Effector memory CD8-positive, alpha-beta T cell (primary cell): ENCODE measurements around the gene KCNE1.

Experiments used
- ATAC-seq: fragments of 150-1000 bp; cut with Tn5 transposase; replicated peaks from 2 replicates; pipeline ENCODE4 v1.10.0; 2021; ENCODE audit warnings: mild to moderate bottlenecking, moderate library complexity
- DNase-seq, 3 experiments: peaks; one replicate each; pipeline ENCODE4 v3.0.0; 2021
- H3K27ac Mint-ChIP-seq, 2 donors: one replicate each; pipeline ENCODE4 v1.8.0; 2022; ENCODE audit warnings: mild to moderate bottlenecking in 2 of 2, mixed read lengths in 2 of 2, moderate library complexity in 2 of 2
- H3K27me3 Mint-ChIP-seq, 2 donors: one replicate each; pipeline ENCODE4 v1.8.0; 2022; ENCODE audit warnings: mixed read lengths in 2 of 2
- H3K36me3 Mint-ChIP-seq: one replicate; pipeline ENCODE4 v1.8.0; 2022; ENCODE audit warnings: mild to moderate bottlenecking, moderate library complexity, mixed read lengths; ENCODE audit not compliant: insufficient read depth
- H3K4me1 Mint-ChIP-seq, 2 donors: one replicate each; pipeline ENCODE4 v1.8.0; 2022; ENCODE audit warnings: low read depth in 2 of 2, mixed read lengths in 2 of 2
- H3K4me3 Mint-ChIP-seq, 2 donors: one replicate each; pipeline ENCODE4 v1.8.0; 2022; ENCODE audit warnings: mild to moderate bottlenecking in 2 of 2, mixed read lengths in 2 of 2, moderate library complexity in 2 of 2
- H3K9me3 Mint-ChIP-seq, 2 donors: one replicate each; pipeline ENCODE4 v1.8.0; 2022; ENCODE audit warnings: mixed read lengths in 2 of 2

KCNE1 gene

GRCh38 chr21:34517491-34518245 is 5.7 kb upstream of the KCNE1 start:
- Mint-ChIP-seq H3K27me3 (no peaks in the 10 kb centered on the region), H3K27ac (no peak overlapping the region), H3K4me1 (peaks cover 0 to 9% of the 10 kb centered on the region in 2 donors), H3K4me3 (no peak overlapping the region), H3K9me3 (no peaks in the 10 kb centered on the region), H3K36me3 (peaks cover 8% of the 10 kb centered on the region)
- ATAC-seq: peak; percentile 45
- no peak for DNase-seq

- peaks cover 0 to 9% of the 10 kb centered on the region in 2 donors for H3K4me1 Mint-ChIP-seq
- no peak overlapping the region for H3K4me3 Mint-ChIP-seq
- no peak overlapping the region for H3K27ac Mint-ChIP-seq
- ATAC-seq (no peak), DNase-seq (no peak)
- no peaks in the 10 kb centered on the region for H3K27me3 Mint-ChIP-seq
- peaks cover 8% of the 10 kb centered on the region for H3K36me3 Mint-ChIP-seq
- H3K9me3 Mint-ChIP-seq: no peaks in the 10 kb centered on the region
These were observed 5.0 kb upstream of the KCNE1 start for GRCh38 chr21:34517039-34517438.

GRCh38 chr21:34514576-34515115 is 2.6 kb upstream of the KCNE1 start:
- H3K4me1 Mint-ChIP-seq: peaks cover 0 to 9% of the 10 kb centered on the region in 2 donors
- H3K4me3 Mint-ChIP-seq: no peak overlapping the region
- no peak overlapping the region for H3K27ac Mint-ChIP-seq
- no peaks in the 10 kb centered on the region for H3K9me3 Mint-ChIP-seq
- peaks cover 4% of the 10 kb centered on the region for H3K36me3 Mint-ChIP-seq
- no peak for DNase-seq
- no peaks in the 10 kb centered on the region for H3K27me3 Mint-ChIP-seq
- ATAC-seq: no peak

- no peak for DNase-seq
- Mint-ChIP-seq H3K27me3 (no peaks in the 10 kb centered on the region), H3K9me3 (no peaks in the 10 kb centered on the region), H3K4me3 (no peak overlapping the region), H3K27ac (no peak overlapping the region), H3K4me1 (peaks cover 2 to 9% of the 10 kb centered on the region in 2 donors), H3K36me3 (peaks cover 4% of the 10 kb centered on the region)
- no peak for ATAC-seq
These were observed 1.2 kb upstream of the KCNE1 start for GRCh38 chr21:34513129-34513675.

GRCh38 chr21:34511181-34511580 is 829 bp downstream of the KCNE1 start:
- DNase-seq (no peak), ATAC-seq (no peak)
- Mint-ChIP-seq H3K4me3 (no peak overlapping the region), H3K9me3 (no peaks in the 10 kb centered on the region), H3K27ac (no peak overlapping the region), H3K4me1 (peaks cover 0 to 2% of the 10 kb centered on the region in 2 donors), H3K27me3 (peaks cover 12 to 14% of the 10 kb centered on the region in 2 donors), H3K36me3 (no peaks in the 10 kb centered on the region)

- no peaks in the 10 kb centered on the region for H3K36me3 Mint-ChIP-seq
- peak overlapping the region in 1 of 2 donors; percentile 2 for H3K4me3 Mint-ChIP-seq
- ATAC-seq (no peak), DNase-seq (peak in 2 of 3 experiments; percentile 7 to 10)
- H3K27ac Mint-ChIP-seq: no peak overlapping the region
- no peaks in the 10 kb centered on the region for H3K9me3 Mint-ChIP-seq
- peaks cover 0 to 2% of the 10 kb centered on the region in 2 donors for H3K4me1 Mint-ChIP-seq
- peaks cover 14 to 21% of the 10 kb centered on the region in 2 donors for H3K27me3 Mint-ChIP-seq
These were observed 1.6 kb downstream of the KCNE1 start for GRCh38 chr21:34510148-34511142.

- no peak overlapping the region for H3K27ac Mint-ChIP-seq
- no peak for ATAC-seq
These were observed 2.9 kb downstream of the KCNE1 start for GRCh38 chr21:34509151-34509550.

GRCh38 chr21:34504595-34504994 is 7.4 kb downstream of the KCNE1 start:
- DNase-seq (no peak), ATAC-seq (no peak)
- H3K9me3 Mint-ChIP-seq: no peaks in the 10 kb centered on the region
- peaks cover 44 to 67% of the 10 kb centered on the region in 2 donors for H3K27me3 Mint-ChIP-seq
- no peak overlapping the region for H3K4me3 Mint-ChIP-seq
- H3K36me3 Mint-ChIP-seq: no peaks in the 10 kb centered on the region
- no peak overlapping the region for H3K27ac Mint-ChIP-seq
- H3K4me1 Mint-ChIP-seq: peaks cover 0 to 2% of the 10 kb centered on the region in 2 donors

More at GRCh38 chr21:34509151-34509550, 2.9 kb downstream of the KCNE1 start:
- H3K27me3 Mint-ChIP-seq: peaks cover 21 to 33% of the 10 kb centered on the region in 2 donors
- no peak for DNase-seq
- no peaks in the 10 kb centered on the region for H3K9me3 Mint-ChIP-seq
- no peak overlapping the region for H3K4me3 Mint-ChIP-seq
- peaks cover 0 to 2% of the 10 kb centered on the region in 2 donors for H3K4me1 Mint-ChIP-seq
- H3K36me3 Mint-ChIP-seq: no peaks in the 10 kb centered on the region

- H3K4me3 Mint-ChIP-seq: no peak overlapping the region
- no peaks in the 10 kb centered on the region for H3K9me3 Mint-ChIP-seq
- DNase-seq: no peak
- ATAC-seq: no peak
- H3K4me1 Mint-ChIP-seq: no peaks in the 10 kb centered on the region
- H3K27me3 Mint-ChIP-seq: peaks cover 56 to 85% of the 10 kb centered on the region in 2 donors
- H3K27ac Mint-ChIP-seq: no peak overlapping the region
- H3K36me3 Mint-ChIP-seq: no peaks in the 10 kb centered on the region
These were observed 9.4 kb downstream of the KCNE1 start for GRCh38 chr21:34502480-34503106.

GRCh38 chr21:34501716-34502115 is 10.3 kb downstream of the KCNE1 start:
- H3K4me3 Mint-ChIP-seq: no peak overlapping the region

GRCh38 chr21:34500191-34500590 is 11.8 kb downstream of the KCNE1 start:
- Mint-ChIP-seq H3K4me3 (no peak overlapping the region), H3K36me3 (no peaks in the 10 kb centered on the region), H3K4me1 (no peaks in the 10 kb centered on the region), H3K27ac (no peak overlapping the region), H3K27me3 (peaks cover 55 to 61% of the 10 kb centered on the region in 2 donors), H3K9me3 (peaks cover 6 to 16% of the 10 kb centered on the region in 2 donors)
- DNase-seq (no peak), ATAC-seq (no peak)

More at GRCh38 chr21:34501716-34502115, 10.3 kb downstream of the KCNE1 start:
- peaks cover 3 to 5% of the 10 kb centered on the region in 2 donors for H3K9me3 Mint-ChIP-seq
- H3K36me3 Mint-ChIP-seq: no peaks in the 10 kb centered on the region
- no peak for DNase-seq
- no peak overlapping the region for H3K27ac Mint-ChIP-seq
- H3K4me1 Mint-ChIP-seq: no peaks in the 10 kb centered on the region
- H3K27me3 Mint-ChIP-seq: peaks cover 54 to 77% of the 10 kb centered on the region in 2 donors
- no peak for ATAC-seq

GRCh38 chr21:34499116-34499515 is 12.9 kb downstream of the KCNE1 start:
- no peak overlapping the region for H3K27ac Mint-ChIP-seq
- H3K4me1 Mint-ChIP-seq: no peaks in the 10 kb centered on the region
- peaks cover 6 to 16% of the 10 kb centered on the region in 2 donors for H3K9me3 Mint-ChIP-seq
- DNase-seq (no peak), ATAC-seq (no peak)
- no peaks in the 10 kb centered on the region for H3K36me3 Mint-ChIP-seq
- no peak overlapping the region for H3K4me3 Mint-ChIP-seq
- peaks cover 48 to 52% of the 10 kb centered on the region in 2 donors for H3K27me3 Mint-ChIP-seq

- peaks cover 6 to 16% of the 10 kb centered on the region in 2 donors for H3K9me3 Mint-ChIP-seq
- no peak overlapping the region for H3K4me3 Mint-ChIP-seq
- no peaks in the 10 kb centered on the region for H3K36me3 Mint-ChIP-seq
- peaks cover 43 to 47% of the 10 kb centered on the region in 2 donors for H3K27me3 Mint-ChIP-seq
- no peak overlapping the region for H3K27ac Mint-ChIP-seq
- no peaks in the 10 kb centered on the region for H3K4me1 Mint-ChIP-seq
- ATAC-seq: no peak
- no peak for DNase-seq
These were observed 13.4 kb downstream of the KCNE1 start for GRCh38 chr21:34498623-34499022.
